Hematopoietic multipotent progenitor cell (in vitro differentiated cells): ENCODE results near the gene SASS6. TPM values are rescaled to one million over a fixed set of nuclear protein-coding genes. Genes with fewer than 3 reads are reported as not detected.

Experiments
- DNase-seq, 3 donors: peaks; one replicate each; pipeline ENCODE4 v3.0.0-alpha.2; 2011 to 2015; ENCODE audit warnings: low read depth in 2 of 3, low spot score in 2 of 3
- total RNA-seq: library from RNA; depleted of rRNA; stranded (reverse); fragments of >200 nt; gene quantifications from one replicate; pipeline ENCODE4 v1.2.3, GENCODE V29; 2012

Gene SASS6
- 1.3 TPM for total RNA-seq

GRCh38 chr1:100132566-100133477 lies at the start of gene SASS6, which contains the start of gene TRMT13:
Gene SASS6 (minus strand): TSS chr1:100132930. CDS start chr1:100132814, 116 bp downstream.
Gene TRMT13 (plus strand): TSS chr1:100133163. CDS start chr1:100133169, 6 bp downstream.
- DNase-seq: peak; percentile 85 to 99 (median 98)

GRCh38 chr1:100178091-100178490 lies 45.4 kb upstream of the SASS6 start, which contains the start of gene LRRC39:
Gene LRRC39 (minus strand): TSS chr1:100178256. CDS start chr1:100168516, 9,740 bp downstream.
- no peak for DNase-seq

GRCh38 chr1:100177295-100178041 lies 44.7 kb upstream of the SASS6 start:
- DNase-seq: no peak

- DNase-seq: no peak
These were observed 35.3 kb upstream of the SASS6 start for GRCh38 chr1:100168051-100168450.

- no peak for DNase-seq
These were observed 32.0 kb upstream of the SASS6 start for GRCh38 chr1:100164702-100165101.

- no peak for DNase-seq
These were observed 31.5 kb upstream of the SASS6 start for GRCh38 chr1:100164216-100164615.

GRCh38 chr1:100162881-100163280 lies 30.2 kb upstream of the SASS6 start:
- no peak for DNase-seq

- no peak for DNase-seq
These were observed 19.5 kb upstream of the SASS6 start for GRCh38 chr1:100152271-100152670.

- DNase-seq: no peak
These were observed 18.9 kb upstream of the SASS6 start for GRCh38 chr1:100151679-100152078.

GRCh38 chr1:100147875-100148274 lies 15.1 kb upstream of the SASS6 start:
- DNase-seq: no peak

GRCh38 chr1:100146958-100147357 lies 14.2 kb upstream of the SASS6 start:
- DNase-seq: no peak

GRCh38 chr1:100145116-100145515 lies 12.4 kb upstream of the SASS6 start:
- DNase-seq: no peak

GRCh38 chr1:100142343-100142742 lies 9.6 kb upstream of the SASS6 start:
- DNase-seq: no peak

GRCh38 chr1:100141192-100141591 lies 8.5 kb upstream of the SASS6 start:
- no peak for DNase-seq

- no peak for DNase-seq
These were observed 4.9 kb upstream of the SASS6 start for GRCh38 chr1:100137602-100138001.

- DNase-seq: peak in 2 of 3 donors; percentile 9 to 23
These were observed 2.1 kb upstream of the SASS6 start for GRCh38 chr1:100134872-100135271.

- no peak for DNase-seq
These were observed 1.1 kb downstream of the SASS6 start for GRCh38 chr1:100131623-100132022.

GRCh38 chr1:100130552-100131077 lies 2.1 kb downstream of the SASS6 start:
- no peak for DNase-seq

- DNase-seq: no peak
These were observed 5.5 kb downstream of the SASS6 start for GRCh38 chr1:100127226-100127625.

- no peak for DNase-seq
These were observed 10.6 kb downstream of the SASS6 start for GRCh38 chr1:100122177-100122576.

- no peak for DNase-seq
These were observed 17.2 kb downstream of the SASS6 start for GRCh38 chr1:100115524-100115923.
